NCI-H1105 (cell line): Measurements from ENCODE around the gene COL28A1.
A peak's percentile ranks its signal among the peaks of the same experiment; 100 is the strongest.
"Not testable (repeated sequence)": the region's sequence is repeated elsewhere in the genome, so short reads cannot be mapped to it uniquely, and the experiment has no call there.

Experiments
- DNase-seq: peaks from one replicate; lab custom pipeline; 2025; lab: John Stamatoyannopoulos, UW

COL28A1 gene

DNA sequence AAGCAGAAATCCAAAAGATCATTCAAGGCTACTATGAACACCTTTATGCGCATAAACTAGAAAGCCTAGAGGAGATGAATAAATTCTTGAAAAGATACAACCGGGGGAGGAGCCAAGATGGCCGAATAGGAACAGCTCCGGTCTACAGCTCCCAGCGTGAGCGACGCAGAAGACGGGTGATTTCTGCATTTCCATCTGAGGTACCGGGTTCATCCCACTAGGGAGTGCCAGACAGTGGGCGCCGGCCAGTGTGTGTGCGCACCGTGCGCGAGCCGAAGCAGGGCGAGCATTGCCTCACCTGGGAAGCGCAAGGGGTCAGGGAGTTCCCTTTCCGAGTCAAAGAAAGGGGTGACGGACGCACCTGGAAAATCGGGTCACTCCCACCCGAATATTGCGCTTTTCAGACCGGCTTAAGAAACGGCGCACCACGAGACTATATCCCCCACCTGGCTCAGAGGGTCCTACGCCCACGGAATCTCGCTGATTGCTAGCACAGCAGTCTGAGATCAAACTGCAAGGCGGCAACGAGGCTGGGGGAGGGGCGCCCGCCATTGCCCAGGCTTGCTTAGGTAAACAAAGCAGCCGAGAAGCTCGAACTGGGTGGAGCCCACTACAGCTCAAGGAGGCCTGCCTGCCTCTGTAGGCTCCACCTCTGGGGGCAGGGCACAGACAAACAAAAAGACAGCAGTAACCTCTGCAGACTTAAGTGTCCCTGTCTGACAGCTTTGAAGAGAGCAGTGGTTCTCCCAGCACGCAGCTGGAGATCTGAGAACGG, 70.5 kb downstream of the COL28A1 start:
- not testable (repeated sequence) for DNase-seq

DNA sequence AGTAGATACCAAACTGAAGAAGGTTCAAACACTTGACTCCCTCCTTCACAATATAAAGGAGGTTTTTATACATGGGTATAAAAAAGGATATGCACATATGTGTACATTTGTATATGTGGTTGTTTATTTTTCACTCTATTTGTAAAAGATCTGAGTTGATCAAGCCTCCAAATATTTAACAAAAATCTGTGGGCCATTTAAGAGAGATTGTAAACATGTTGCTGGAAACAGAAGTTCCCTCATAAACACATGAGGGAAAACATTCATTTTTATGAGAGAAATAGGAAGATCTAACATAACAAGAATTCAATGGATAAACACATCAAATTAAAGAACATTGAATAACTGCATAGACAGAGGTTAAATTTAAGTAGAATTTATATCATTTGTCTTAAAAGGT, 81.7 kb downstream of the COL28A1 start:
- DNase-seq, result no peak

DNA sequence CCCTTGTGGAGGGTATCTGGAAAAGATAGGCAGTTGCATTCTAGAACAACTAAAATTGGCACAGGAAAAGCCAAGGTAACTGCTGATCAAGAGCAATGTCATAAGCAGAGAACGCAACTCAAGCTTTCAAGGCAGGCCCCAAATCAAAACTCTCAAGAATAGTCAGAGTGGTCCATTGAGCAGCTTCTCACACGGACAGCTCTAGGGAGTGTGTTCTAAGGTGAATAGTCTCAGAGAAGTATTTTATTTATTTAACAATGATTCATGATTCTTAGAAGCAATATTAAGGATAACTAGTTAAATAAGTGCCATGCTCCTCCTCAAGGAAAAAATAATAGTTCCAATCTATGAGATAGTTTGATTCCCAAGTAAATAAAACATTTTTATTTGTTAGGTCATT, 83.0 kb downstream of the COL28A1 start:
- DNase-seq, result no peak

DNA sequence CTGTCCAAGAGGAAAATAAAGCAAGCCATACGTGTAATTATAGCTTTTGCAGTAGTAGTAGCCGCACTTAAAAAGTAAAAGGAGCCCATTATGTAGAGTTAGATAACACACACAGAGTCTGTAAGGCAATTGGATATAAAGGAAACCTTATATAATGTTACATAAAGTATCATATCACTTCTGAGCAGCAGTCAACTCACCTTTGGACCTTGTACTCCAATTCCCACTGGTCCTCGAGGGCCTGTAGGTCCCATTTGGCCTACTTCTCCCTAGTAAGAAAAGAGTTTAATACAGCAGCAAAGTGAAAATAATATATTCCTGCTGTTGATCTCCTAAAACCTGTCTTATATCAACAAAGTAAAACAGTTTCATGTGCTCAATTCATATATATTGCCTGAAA, 83.6 kb downstream of the COL28A1 start:
- DNase-seq, result no peak

DNA sequence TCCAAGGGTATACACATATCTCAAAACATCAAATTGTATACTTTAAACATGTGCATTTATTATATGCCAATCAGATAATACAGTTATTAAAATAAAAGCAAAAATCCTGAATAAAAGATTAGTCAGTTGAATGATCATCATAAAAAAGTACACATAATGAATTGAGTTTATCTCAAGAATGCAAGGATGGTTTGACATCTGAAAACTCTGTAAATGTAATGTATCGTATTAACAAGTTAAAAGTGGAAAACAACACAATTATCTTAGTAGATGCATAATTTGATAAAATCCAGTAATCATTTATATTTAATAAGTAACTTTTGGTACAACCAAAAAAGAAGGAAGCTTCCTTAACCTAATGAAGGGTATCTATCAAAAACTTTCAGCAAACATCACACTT, 86.6 kb downstream of the COL28A1 start:
- DNase-seq, result no peak

DNA sequence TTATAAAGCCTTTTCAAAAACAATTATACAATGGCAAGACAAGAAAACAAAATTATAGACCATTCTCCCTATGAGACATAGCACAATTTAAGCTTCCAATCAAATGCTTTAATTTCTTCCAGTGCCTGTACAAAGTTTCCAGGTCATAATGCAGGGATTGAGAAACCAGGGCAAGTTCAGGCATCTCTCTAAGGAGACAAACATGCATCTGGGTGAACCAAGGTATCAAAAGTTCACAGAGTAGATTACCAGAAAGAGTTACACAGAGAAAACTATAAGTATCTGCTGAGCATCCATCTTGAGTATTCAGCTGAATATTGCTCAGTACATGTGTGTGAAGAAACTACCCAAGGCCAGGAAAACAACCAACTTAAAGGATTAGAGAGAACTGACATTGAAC, 89.1 kb downstream of the COL28A1 start:
- no peak for DNase-seq

DNA sequence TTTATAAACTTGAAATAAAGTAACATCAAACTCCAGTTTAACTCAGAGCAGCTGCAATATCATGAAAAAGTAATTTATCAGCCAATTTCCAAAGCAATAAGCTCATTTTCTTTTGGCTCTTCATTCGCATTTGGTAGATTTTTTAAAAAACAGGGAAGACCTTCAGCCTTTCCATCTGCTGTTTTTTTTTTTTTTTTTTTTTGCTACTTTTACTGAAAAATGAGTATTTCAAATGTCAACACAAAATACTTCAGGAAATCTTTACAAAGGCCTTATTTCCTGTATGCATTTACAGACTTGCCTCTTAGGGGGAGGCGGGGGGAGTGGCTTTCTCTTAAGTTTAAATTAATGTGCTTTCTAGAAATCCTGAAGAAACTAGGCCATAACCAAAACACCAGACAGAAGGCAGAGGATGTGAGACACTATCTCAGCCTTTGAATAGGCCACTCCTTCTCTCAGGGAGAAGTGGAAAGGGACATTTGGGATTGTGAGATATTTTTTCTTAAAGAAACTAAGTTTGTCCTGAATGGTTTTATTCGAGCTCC, 91.8 kb downstream of the COL28A1 start:
- DNase-seq, result no peak

DNA sequence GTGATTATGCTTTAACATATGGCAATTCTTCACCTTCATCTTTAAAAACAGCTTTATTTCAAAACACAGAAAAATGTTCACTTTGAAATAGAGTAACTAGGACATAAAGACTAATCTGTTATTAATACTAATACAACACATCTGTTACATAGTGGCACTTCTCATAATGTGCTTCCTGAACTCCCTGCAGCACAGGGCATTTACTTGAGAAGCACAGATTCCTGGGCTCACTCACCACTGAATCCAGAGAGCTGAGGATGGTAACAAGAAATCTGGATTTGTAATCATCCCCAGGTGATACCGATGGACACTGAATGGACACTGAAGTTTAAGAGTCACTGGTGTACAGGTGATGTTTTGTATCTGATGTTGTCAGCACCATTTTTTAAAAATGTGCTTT, 96.1 kb downstream of the COL28A1 start:
- DNase-seq, result no peak

DNA sequence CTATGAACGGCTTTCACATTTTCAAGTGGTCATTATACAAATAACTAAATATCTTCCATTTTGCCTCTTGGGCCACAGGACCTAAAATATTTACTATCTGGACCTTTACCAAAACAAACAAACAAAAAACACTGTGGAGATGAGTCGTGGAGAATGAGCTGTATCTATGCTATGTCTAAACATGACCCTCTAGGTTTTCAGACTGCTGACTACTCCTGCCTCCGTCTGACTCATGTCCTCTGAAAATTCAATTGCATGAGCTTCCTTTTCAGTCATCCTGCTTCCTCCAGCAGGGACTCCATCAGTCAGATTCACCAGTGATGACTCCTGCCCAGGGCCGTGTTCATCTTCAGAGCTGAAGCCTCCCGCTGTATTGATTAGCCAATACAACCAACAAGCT, 96.8 kb downstream of the COL28A1 start:
- no peak for DNase-seq

DNA sequence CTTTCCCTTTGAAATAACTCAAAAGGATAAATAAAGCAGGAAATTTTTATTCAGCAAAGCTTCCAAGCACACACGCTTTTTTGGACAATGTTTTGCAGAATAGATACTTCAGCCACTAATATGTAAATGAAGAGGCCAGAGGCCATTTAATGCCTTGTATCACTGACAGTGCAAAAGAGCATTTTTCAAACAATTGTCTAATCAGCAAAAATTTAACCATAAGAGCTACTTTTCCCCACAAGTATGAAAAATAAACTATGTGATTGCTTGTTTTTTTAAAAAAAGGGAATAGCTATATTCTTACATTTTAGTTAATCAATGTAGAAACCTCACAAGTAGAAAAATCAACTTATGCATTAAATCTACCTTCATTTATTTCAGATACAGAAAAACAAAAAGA, 99.7 kb downstream of the COL28A1 start:
- no peak for DNase-seq

DNA sequence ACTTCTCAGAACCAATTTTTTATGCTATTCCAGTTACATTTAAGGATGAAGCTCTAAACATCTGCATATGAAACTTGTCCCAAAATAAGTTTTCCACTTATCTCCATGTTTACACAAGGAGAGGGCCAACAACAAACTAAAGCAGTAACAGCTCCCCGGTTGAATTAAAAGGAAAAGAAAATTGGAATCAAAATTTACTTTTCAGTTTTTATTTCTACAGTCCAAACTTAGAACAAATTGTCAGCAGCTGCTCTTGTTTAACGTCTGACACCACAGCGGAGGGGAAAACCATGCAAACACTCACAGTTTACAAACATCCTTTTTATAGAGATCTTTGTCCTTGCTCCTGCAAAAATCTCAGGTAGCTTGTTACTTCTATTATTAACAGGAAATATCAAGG, 101.3 kb downstream of the COL28A1 start:
- no peak for DNase-seq

DNA sequence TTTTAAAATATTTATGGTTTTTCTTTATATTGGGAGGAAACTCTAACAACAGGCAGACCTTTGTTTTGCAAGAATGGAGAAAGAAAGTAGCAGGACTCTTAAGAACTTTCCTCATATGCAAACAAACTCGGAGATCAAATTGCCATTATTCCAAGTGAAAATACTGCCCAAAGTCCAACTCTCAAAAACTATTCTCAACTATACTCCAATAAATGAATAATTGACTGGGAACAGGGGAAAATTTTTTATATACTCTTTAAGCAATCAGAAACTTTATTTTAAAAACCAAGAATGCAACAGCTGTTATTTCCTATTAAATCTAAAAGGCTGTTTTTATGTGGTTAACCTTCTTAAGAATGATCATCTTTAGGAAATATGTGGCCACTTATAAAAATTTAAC, 101.9 kb downstream of the COL28A1 start:
- DNase-seq, result no peak

DNA sequence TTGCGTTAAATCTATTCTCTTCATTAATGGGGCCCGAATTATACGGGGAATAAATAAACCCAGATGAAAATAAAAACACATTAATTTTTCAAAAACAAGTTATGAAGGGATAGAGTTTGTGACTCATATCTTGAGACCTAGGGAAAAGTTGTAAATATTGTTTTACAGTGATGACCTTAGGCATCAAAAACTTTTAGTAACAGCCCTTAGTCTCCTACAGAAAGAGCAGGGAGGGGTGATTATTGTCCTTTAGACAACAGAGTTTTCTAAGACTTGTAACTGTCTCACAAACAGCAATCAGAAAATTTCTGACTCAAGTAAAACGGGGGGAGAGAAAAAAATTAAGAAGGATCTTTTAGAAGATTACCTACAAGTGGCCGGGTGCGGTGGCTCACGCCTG, 102.7 kb downstream of the COL28A1 start:
- no peak for DNase-seq

DNA sequence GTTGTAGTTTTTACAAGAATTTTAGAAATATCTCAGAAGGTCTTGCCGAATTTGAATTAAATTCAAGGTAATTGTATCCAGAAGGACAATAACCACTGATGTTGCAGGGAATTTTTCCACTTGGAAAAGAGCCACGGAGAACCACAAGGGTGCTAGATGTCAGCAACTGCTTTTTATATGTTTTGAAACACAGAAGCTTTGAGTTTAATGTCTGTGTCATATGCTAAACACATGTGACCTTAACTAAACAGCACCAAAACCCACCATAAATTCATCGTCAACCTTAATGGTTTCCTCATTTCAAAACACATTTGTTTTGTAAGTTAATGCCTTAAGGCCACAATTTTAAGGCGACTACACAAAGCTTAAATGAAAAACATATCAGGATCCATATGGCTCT, 106.9 kb downstream of the COL28A1 start:
- no peak for DNase-seq

DNA sequence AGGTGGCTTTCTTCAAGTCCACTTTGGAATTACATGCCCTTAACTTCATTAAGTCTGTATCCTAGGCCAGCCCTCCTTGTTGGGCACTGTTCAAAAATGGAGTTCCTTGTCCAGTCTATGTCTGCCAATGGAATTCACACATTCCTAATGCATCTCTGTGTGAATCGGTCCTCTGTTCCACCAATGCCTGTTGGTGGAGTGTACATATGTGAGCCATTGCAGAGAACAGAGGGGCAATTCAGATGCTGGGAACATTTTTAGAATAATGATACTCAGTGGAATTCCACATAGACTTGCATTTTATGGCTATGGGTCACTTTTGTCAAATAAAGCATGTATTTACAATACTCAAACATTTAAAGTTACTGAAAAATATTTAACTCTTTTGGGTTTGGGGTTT, 108.3 kb downstream of the COL28A1 start:
- no peak for DNase-seq

DNA sequence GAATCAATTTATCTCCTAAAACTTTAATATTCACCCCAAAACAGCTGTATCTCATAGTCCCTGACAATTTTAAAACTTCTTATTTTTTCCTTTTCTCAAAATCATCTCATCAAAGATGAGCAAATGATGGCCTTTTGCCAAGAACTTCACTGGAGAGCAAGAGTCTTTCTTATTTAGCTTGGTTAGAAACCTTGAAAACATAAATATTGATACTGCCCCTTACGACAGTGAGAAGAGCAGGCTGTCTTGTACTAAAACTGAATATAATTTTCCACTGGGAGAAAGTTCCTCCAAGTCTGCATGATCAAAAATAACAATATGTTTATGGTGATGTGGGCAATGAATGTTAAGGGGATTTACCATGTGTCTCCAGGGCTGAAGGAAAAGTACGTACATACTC, 109.0 kb downstream of the COL28A1 start:
- no peak for DNase-seq

DNA sequence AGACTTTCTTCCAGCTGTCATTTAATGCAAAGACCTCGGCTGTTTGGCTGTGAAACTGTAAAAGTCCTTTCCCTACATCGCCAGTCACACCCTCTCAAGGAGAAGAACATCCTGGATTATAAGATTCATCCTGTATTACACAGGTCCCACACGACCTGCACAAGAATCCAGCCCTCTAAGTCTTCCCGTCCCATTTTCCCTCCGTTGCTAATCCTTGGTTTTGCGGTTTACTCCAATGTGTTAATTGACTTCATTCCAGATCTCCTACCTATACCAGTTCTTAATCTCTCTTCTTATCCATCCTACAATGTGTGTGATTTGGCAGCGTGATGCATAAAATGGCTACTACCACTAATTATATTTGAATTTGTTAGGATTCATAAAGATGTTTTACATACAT, 110.4 kb downstream of the COL28A1 start:
- DNase-seq, result no peak

DNA sequence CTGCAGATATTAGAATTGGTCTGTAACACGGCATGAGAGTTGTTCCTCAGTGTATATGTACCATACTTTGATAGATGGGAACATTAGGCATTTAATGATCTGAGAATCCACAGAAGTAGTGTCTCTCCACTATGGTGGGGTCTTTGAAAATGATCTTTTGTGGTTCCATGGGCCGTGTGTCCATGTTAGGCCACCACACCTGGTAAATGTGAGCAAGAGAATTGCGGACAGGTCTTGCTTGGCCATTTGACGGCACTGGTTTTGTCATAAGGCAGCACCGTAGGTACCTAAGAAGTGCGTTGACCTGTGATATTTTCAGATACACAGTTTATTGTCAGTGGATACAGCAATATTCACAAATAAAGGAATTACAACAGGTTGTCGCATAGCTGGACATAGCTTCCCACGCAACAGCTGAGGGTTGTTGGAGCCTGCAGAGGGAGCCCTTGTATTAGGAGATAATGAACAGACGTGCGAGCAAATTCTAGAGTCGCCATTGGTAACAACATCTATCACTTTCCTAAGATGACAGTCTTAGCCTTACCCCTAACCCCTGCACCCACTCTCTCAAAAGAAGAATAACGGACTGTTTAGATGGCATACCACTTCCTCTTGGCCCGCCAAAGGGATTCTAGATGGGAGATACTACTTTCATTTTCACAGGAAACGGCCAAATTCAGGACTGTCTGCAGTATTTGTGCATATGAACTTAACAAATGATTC, 111.4 kb downstream of the COL28A1 start:
- peak; percentile 69 for DNase-seq

DNA sequence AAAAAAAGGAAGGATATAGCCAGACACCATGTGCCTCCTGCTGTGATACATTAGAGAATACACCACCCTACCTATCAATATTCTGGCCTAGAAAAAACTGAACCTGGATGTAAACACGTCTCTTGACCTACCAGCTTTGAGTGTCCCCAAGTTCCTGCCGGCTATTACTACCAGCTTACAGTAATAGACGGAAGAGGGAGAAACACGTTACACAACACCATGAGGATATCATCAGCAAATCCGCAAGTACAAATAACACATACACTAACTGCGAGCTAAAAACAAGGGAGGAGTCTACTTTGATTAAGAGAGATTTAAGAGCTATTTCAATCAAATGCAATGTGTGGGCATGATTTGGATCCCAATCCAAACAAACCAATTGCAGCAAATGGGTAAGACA, 113.0 kb downstream of the COL28A1 start:
- DNase-seq, result no peak

DNA sequence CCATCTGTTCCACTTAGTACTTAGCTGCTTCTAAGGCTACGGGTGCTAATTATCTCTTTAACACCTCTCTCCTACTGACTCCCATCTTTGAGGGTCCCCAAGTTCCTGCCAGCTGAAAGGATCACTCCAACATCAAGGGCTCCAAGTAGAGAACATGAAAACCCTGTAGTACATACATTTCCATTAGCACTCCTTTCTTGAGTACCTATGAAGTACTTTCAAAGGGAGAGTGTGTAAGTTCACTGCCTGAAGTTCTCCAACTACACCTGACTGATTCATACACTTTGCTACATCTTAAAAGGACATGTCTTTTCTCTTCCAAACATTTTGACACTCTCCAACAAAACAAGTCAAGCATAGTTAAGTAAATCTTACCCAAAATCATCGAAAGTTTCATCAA, 113.8 kb downstream of the COL28A1 start:
- no peak for DNase-seq

DNA sequence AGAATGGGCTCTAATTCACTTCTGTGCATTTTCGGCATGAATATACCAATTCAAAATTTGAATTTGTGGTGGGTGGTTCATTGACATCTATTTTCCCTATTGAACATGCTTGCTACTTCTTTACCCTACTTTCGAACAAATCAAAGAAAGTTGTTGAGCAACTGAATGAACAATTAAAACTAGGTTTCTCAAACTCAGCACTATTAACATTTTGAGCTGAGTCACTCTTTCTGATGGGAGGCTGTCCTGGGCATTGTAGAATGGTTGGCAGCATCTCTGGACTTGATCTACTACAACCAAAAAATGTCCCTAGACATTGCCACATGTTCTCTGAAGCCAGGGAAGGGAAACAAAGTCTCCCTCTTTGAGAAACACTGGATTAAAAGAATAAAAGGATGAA, 116.7 kb downstream of the COL28A1 start:
- DNase-seq, result no peak

DNA sequence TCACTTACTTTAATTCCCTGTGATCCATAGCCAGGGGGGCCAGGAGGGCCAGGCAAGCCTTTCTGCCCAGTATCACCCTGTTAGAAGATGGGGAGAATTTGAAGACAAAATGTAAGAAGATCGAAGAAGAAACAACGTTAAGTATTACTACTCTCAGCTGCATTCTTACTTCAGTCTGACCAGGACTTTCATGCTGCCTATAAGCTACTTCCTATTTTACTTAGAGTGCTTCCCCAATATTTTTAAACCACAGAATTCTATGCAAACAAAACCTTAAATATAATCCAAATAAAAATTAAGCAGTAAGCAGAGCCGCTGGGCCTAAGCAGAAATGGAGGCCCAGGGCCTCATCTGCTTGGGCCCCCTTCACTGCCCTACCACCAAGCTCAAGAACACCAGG, 117.8 kb downstream of the COL28A1 start:
- DNase-seq, result no peak

DNA sequence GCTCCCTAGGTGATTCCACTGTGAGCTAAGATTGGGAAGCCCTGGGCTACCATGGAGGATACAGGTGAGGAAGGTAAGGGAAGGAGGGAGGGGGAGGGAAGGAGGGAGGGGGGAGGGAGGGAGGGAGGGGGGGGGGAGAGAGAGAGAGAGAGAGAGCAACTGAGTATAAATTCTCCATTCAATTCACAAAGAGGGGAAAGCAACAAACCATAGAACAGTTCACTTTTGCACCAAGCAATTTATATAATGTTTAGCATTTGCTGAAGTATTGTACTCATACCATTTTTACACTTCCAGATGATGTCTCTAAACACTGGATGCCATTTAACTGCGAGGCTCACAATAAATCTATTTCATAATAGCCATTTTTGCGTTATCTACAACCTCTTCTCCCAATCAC, 118.3 kb downstream of the COL28A1 start:
- no peak for DNase-seq
